ENCODE data around the gene PRDM15. TPM values are rescaled to one million over a fixed set of nuclear protein-coding genes. Genes with fewer than 3 reads are reported as not detected.

PRDM15 gene
- total RNA-seq, 1 donor from 2014 or later: 2.9 TPM

- intact Hi-C loops (cut with micrococcal nuclease): no loop called here
- TF ChIP-seq CTCF (IDR thresholded peaks at IDR 0.05; ENCODE audit: borderline replicate concordance): no peak
- DNase-seq: no peak
- no peaks in the 10 kb centered on the region for H3K9me3 ChIP-seq (replicated peaks)
- H3K27ac ChIP-seq (replicated peaks): no peak overlapping the region
- H3K27me3 ChIP-seq (ENCODE audit: low read depth): no peaks in the 10 kb centered on the region
- H3K4me1 ChIP-seq: no peaks in the 10 kb centered on the region
- no peak overlapping the region for H3K4me3 ChIP-seq
- peaks cover 48% of the 10 kb centered on the region for H3K36me3 ChIP-seq
Observed at GRCh38 chr21:41830764-41831452, 48.2 kb downstream of the PRDM15 start.

DNA sequence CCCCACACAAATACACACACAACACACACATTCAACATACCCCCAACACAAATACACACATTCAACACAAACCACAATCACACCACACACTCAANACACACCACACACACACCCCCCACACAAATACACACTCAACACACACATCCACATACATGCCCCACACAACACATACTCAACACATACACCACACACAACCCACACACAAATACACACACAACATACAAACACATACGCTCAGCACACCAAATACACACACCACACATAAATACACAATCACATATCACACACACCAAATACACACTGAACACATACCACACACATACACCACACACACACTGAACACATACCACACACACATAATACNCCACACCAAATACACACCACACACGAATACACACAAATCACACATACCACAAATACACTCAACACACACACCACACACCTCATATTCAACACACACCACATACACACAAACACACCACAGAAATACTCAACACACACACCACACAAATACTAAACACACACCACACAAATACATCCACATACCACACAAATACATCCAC is 48.9 kb downstream of the PRDM15 start:
- Histone ChIP-seq H3K27me3 (ENCODE audit: low read depth) (no peaks in the 10 kb centered on the region), H3K27ac (replicated peaks) (no peak overlapping the region), H3K4me1 (no peaks in the 10 kb centered on the region), H3K4me3 (no peak overlapping the region), H3K36me3 (peaks cover 41% of the 10 kb centered on the region), H3K9me3 (replicated peaks) (no peaks in the 10 kb centered on the region)
- intact Hi-C loops (cut with micrococcal nuclease): no loop called here
- TF ChIP-seq CTCF (IDR thresholded peaks at IDR 0.05; ENCODE audit: borderline replicate concordance): no peak
- no peak for DNase-seq

GRCh38 chr21:41828884-41829360 is 50.2 kb downstream of the PRDM15 start:
- peaks cover 28% of the 10 kb centered on the region for H3K36me3 ChIP-seq
- no peaks in the 10 kb centered on the region for H3K4me1 ChIP-seq

DNA sequence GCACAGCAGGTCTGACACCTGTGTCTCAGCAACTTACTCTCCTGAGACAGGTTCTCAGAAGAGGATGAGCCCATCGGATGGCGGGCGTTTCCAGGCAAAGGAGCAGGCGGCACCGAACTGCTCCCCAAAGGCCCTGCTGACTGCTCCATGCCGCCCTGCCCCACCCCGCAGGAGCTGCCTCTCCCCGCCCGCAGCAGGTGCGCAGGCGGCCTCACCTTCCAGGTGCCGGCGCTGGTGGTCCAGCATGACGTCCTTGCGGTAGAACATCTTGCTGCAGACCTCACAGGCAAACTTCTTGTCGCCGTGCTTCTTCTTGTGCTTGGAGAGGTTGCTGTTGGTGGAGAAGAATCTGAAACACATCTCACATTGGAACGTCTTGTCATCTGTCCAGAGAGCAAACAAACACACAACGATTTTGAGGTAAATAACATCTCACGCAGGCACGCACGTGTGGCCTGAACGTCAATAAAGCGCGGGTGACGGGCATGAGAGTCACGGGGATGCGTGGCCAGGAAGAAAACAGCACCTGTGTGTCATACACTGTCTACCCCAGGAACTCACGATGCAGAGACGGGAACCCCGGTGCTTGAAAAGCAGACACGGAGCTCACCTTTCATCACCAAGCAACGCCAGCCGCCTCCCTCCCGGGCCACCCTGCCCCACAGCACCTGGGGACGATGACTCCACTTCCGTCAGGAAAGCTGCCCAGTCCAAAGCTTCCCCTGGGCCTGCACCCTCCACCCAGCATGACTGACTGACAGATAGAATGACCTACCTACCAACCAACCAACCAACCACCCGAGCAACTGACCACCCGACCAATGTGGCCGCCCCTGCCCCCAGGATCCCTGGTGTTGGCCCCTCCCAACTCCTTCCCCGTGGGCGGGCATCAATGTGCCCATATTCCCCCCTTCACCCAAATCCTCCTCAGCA is 50.9 kb downstream of the PRDM15 start:
- H3K27ac ChIP-seq (replicated peaks): no peak overlapping the region
- no peak for DNase-seq
- no peaks in the 10 kb centered on the region for H3K9me3 ChIP-seq (replicated peaks)
- no peaks in the 10 kb centered on the region for H3K4me1 ChIP-seq
- no peaks in the 10 kb centered on the region for H3K27me3 ChIP-seq (ENCODE audit: low read depth)
- intact Hi-C loops (cut with micrococcal nuclease): no loop called here
- TF ChIP-seq CTCF (IDR thresholded peaks at IDR 0.05; ENCODE audit: borderline replicate concordance): no peak
- H3K4me3 ChIP-seq: no peak overlapping the region
- H3K36me3 ChIP-seq: peaks cover 25% of the 10 kb centered on the region

More at GRCh38 chr21:41828884-41829360, 50.2 kb downstream of the PRDM15 start:
- TF ChIP-seq CTCF (IDR thresholded peaks at IDR 0.05; ENCODE audit: borderline replicate concordance): no peak
- Histone ChIP-seq H3K27ac (replicated peaks) (no peak overlapping the region), H3K9me3 (replicated peaks) (no peaks in the 10 kb centered on the region), H3K27me3 (ENCODE audit: low read depth) (no peaks in the 10 kb centered on the region), H3K4me3 (no peak overlapping the region)
- no peak for DNase-seq
- intact Hi-C loops (cut with micrococcal nuclease): no loop called here

- Histone ChIP-seq H3K4me3 (no peak overlapping the region), H3K9me3 (replicated peaks) (no peaks in the 10 kb centered on the region), H3K4me1 (no peaks in the 10 kb centered on the region), H3K36me3 (peaks cover 22% of the 10 kb centered on the region), H3K27me3 (ENCODE audit: low read depth) (no peaks in the 10 kb centered on the region), H3K27ac (replicated peaks) (no peak overlapping the region)
- no peak for DNase-seq
- intact Hi-C loops (cut with micrococcal nuclease): no loop called here
- TF ChIP-seq CTCF (IDR thresholded peaks at IDR 0.05; ENCODE audit: borderline replicate concordance): no peak
Observed at GRCh38 chr21:41825881-41826280, 53.3 kb downstream of the PRDM15 start.
